ENCODE results near the gene MAGI1.

GRCh38 chr3:66014651-66015050 is 24.1 kb downstream of the MAGI1 start:
- TF ChIP-seq POLR2AphosphoS5 (IDR thresholded peaks at IDR 0.05; ENCODE audit: low read depth, low read length), result no peak
- no peak for TF ChIP-seq TAF1 (IDR thresholded peaks at IDR 0.05; ENCODE audit: borderline replicate concordance, low read depth, low read length)
- TF ChIP-seq POLR2A (IDR thresholded peaks at IDR 0.05; ENCODE audit: low read depth, low read length), result no peak

Measured in GM12892 (cell line).